ENCODE results near the gene ATXN1L. TPM values are rescaled to one million over a fixed set of nuclear protein-coding genes. Genes with fewer than 3 reads are reported as not detected.

ATXN1L gene
- total RNA-seq, 2 donors from 2014 or later, result 17.7 to 35.8 TPM

GRCh38 chr16:71882505-71883167 is 36.9 kb downstream of the ATXN1L start:
- WGBS, result 6% methylated on average over 9 of the region's 9 CpGs
- peak overlapping the region; percentile 94 to 97 for H3K27ac ChIP-seq
- no peaks in the 10 kb centered on the region for H3K27me3 ChIP-seq (replicated peaks; ENCODE audit: insufficient read depth)
- no peaks in the 10 kb centered on the region for H3K36me3 ChIP-seq
- peak; percentile 53 for TF ChIP-seq POLR2AphosphoS5 (IDR thresholded peaks at IDR 0.05)
- TF ChIP-seq, protein P1, sequence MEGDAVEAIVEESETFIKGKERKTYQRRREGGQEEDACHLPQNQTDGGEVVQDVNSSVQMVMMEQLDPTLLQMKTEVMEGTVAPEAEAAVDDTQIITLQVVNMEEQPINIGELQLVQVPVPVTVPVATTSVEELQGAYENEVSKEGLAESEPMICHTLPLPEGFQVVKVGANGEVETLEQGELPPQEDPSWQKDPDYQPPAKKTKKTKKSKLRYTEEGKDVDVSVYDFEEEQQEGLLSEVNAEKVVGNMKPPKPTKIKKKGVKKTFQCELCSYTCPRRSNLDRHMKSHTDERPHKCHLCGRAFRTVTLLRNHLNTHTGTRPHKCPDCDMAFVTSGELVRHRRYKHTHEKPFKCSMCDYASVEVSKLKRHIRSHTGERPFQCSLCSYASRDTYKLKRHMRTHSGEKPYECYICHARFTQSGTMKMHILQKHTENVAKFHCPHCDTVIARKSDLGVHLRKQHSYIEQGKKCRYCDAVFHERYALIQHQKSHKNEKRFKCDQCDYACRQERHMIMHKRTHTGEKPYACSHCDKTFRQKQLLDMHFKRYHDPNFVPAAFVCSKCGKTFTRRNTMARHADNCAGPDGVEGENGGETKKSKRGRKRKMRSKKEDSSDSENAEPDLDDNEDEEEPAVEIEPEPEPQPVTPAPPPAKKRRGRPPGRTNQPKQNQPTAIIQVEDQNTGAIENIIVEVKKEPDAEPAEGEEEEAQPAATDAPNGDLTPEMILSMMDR (IDR thresholded peaks at IDR 0.05), result peak; percentile 84 to 89 (median 85)
- no peak for TF ChIP-seq POLR2A (IDR thresholded peaks at IDR 0.05)
- H3K4me1 ChIP-seq (replicated peaks), result no peaks in the 10 kb centered on the region
- intact Hi-C loops (cut with DNase I), result loop anchor here (5.0 kb wide), 3 partner anchors 75 to 160 kb away; partner anchors contain the start of genes AP1G1 and PHLPP2
- DNase-seq (ENCODE audit: low spot score), result peak; percentile 71
- H3K4me3 ChIP-seq, result peak overlapping the region; percentile 78 to 96
- H3K9me3 ChIP-seq, result no peaks in the 10 kb centered on the region

GRCh38 chr16:71883168-71883848 is 37.5 kb downstream of the ATXN1L start:
- peak overlapping the region; percentile 94 to 97 for H3K27ac ChIP-seq
- under 1% methylated on average over 46 of the region's 46 CpGs for WGBS
- DNase-seq (ENCODE audit: low spot score), result peak; percentile 29
- H3K27me3 ChIP-seq (replicated peaks; ENCODE audit: insufficient read depth), result no peaks in the 10 kb centered on the region
- no peaks in the 10 kb centered on the region for H3K36me3 ChIP-seq
- intact Hi-C loops (cut with DNase I), result loop anchor here (5.0 kb wide), 3 partner anchors 76 to 161 kb away; partner anchors contain the start of genes AP1G1 and PHLPP2
- no peaks in the 10 kb centered on the region for H3K9me3 ChIP-seq
- no peaks in the 10 kb centered on the region for H3K4me1 ChIP-seq (replicated peaks)
- peak overlapping the region; percentile 78 to 96 for H3K4me3 ChIP-seq
- TF ChIP-seq POLR2A (IDR thresholded peaks at IDR 0.05), result peak; percentile 15
- TF ChIP-seq, protein P1 (IDR thresholded peaks at IDR 0.05), result no peak

DNA sequence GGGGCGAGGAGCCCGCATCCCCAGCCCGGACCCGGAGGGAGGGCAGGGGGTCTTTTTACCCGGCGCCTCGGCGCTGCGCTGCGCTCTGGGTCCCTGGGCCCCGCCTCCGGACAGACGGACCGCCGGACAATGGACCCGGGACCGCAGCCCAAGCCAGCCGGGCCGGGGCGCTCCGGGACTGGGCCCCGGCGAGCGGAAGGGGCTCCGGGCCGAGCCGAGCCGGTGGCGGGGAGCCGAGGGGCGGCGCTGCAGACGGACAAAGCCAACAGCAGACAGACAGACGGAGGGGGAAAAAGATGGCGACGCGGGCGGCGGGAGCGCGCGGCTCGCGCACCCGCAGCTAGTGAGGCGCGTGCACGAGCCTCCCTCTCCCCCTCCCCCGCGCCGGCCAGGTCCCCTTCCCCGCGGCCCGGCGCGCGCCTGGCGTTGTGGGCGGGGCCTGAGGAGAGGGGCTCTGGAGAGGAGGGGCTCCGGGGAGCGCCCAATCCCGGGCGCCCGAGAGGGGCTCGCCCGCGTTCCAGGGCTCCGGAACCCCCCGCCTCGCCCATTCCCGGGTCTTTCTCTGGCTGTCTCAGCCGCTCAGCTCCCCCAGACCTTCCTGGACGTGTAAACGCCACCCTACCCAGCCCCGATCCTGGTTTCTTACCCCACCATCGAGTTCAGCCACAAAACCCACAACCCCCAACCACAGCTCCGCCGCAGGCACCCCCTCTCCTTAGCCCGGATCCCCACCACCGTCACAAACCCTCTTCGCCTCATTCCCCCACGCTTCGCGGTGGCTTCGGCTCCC is 38.3 kb downstream of the ATXN1L start, which contains the start of gene ZNF821:
ZNF821 (minus strand) TSS at position 334 of the 790 bp plus-strand sequence. CDS start 4,236 bp downstream, outside the sequence.
- peak within 1 kb of the TSS; percentile 78 to 96 for H3K4me3 ChIP-seq
- no peaks in the 10 kb centered on the region for H3K9me3 ChIP-seq
- intact Hi-C loops (cut with DNase I), result loop anchor here (5.0 kb wide), 3 partner anchors 77 to 162 kb away; partner anchors contain the start of genes AP1G1 and PHLPP2
- peak; percentile 79 for DNase-seq (ENCODE audit: low spot score)
- H3K27ac ChIP-seq, result peak within 1 kb of the TSS; percentile 94 to 97
- TF ChIP-seq POLR2AphosphoS5 (IDR thresholded peaks at IDR 0.05) (no peak), POLR2A (IDR thresholded peaks at IDR 0.05) (peak; percentile 41)
- TF ChIP-seq, protein P1 (IDR thresholded peaks at IDR 0.05), result peak in 2 of 4 experiments; percentile 11 to 40
- no peaks in the 10 kb centered on the region for H3K4me1 ChIP-seq (replicated peaks)
- WGBS, result under 1% methylated on average over 64 of the region's 85 CpGs
- H3K27me3 ChIP-seq (replicated peaks; ENCODE audit: insufficient read depth), result no peaks in the 10 kb centered on the region
- no peaks in the 10 kb centered on the region for H3K36me3 ChIP-seq

- DNase-seq (ENCODE audit: low spot score), result no peak
- Histone ChIP-seq H3K36me3 (no peaks in the 10 kb centered on the region), H3K27me3 (replicated peaks; ENCODE audit: insufficient read depth) (no peaks in the 10 kb centered on the region), H3K27ac (no peak overlapping the region), H3K9me3 (no peaks in the 10 kb centered on the region), H3K4me1 (replicated peaks) (no peaks in the 10 kb centered on the region), H3K4me3 (no peak overlapping the region)
- intact Hi-C loops (cut with DNase I), result no loop called here
- WGBS, result 43% methylated on average over 4 of the region's 4 CpGs
- TF ChIP-seq, protein P1 (IDR thresholded peaks at IDR 0.05), result no peak
- TF ChIP-seq POLR2AphosphoS5 (IDR thresholded peaks at IDR 0.05) (no peak), POLR2A (IDR thresholded peaks at IDR 0.05) (no peak)
Measured at GRCh38 chr16:71885261-71885650, 39.5 kb downstream of the ATXN1L start.

Data from prostate gland (tissue), 2 donors.